ENCODE results near the gene GALNT18.

Gene GALNT18

GRCh38 chr11:11504071-11504470 lies 117.7 kb downstream of the GALNT18 start:
- Histone ChIP-seq H2AFZ (ENCODE audit: low read depth, low read length) (no peak overlapping the region), H3K9me3 (ENCODE audit: low read length) (no peaks in the 10 kb centered on the region), H3K36me3 (ENCODE audit: insufficient read depth, low read length) (no peaks in the 10 kb centered on the region), H3K27me3 (ENCODE audit: insufficient read depth, low read length) (no peaks in the 10 kb centered on the region), H3K4me1 (ENCODE audit: insufficient read depth, low read length) (no peaks in the 10 kb centered on the region), H3K4me3 (ENCODE audit: low read length) (no peak overlapping the region)

GRCh38 chr11:11502263-11502861 lies 119.4 kb downstream of the GALNT18 start:
- no peaks in the 10 kb centered on the region for H3K36me3 ChIP-seq (ENCODE audit: insufficient read depth, low read length)
- no peaks in the 10 kb centered on the region for H3K4me1 ChIP-seq (ENCODE audit: insufficient read depth, low read length)
- H3K9me3 ChIP-seq (ENCODE audit: low read length), result no peaks in the 10 kb centered on the region
- H2AFZ ChIP-seq (ENCODE audit: low read depth, low read length), result no peak overlapping the region
- no peaks in the 10 kb centered on the region for H3K27me3 ChIP-seq (ENCODE audit: insufficient read depth, low read length)
- H3K4me3 ChIP-seq (ENCODE audit: low read length), result no peak overlapping the region

- Histone ChIP-seq H3K9me3 (ENCODE audit: low read length) (no peaks in the 10 kb centered on the region), H3K4me1 (ENCODE audit: insufficient read depth, low read length) (no peaks in the 10 kb centered on the region), H2AFZ (ENCODE audit: low read depth, low read length) (no peak overlapping the region), H3K4me3 (ENCODE audit: low read length) (no peak overlapping the region), H3K36me3 (ENCODE audit: insufficient read depth, low read length) (no peaks in the 10 kb centered on the region), H3K27me3 (ENCODE audit: insufficient read depth, low read length) (no peaks in the 10 kb centered on the region)
Observed at GRCh38 chr11:11501546-11502262, 120.1 kb downstream of the GALNT18 start.

- Histone ChIP-seq H3K9me3 (ENCODE audit: low read length) (no peaks in the 10 kb centered on the region), H3K36me3 (ENCODE audit: insufficient read depth, low read length) (no peaks in the 10 kb centered on the region), H3K27me3 (ENCODE audit: insufficient read depth, low read length) (no peaks in the 10 kb centered on the region)
Observed at GRCh38 chr11:11500744-11501487, 120.9 kb downstream of the GALNT18 start.

GRCh38 chr11:11499300-11499699 lies 122.5 kb downstream of the GALNT18 start:
- Histone ChIP-seq H3K4me3 (ENCODE audit: low read length) (no peak overlapping the region), H3K36me3 (ENCODE audit: insufficient read depth, low read length) (no peaks in the 10 kb centered on the region), H3K27me3 (ENCODE audit: insufficient read depth, low read length) (no peaks in the 10 kb centered on the region), H3K4me1 (ENCODE audit: insufficient read depth, low read length) (no peaks in the 10 kb centered on the region), H3K9me3 (ENCODE audit: low read length) (no peaks in the 10 kb centered on the region), H2AFZ (ENCODE audit: low read depth, low read length) (no peak overlapping the region)

More at GRCh38 chr11:11500744-11501487, 120.9 kb downstream of the GALNT18 start:
- no peak overlapping the region for H2AFZ ChIP-seq (ENCODE audit: low read depth, low read length)
- H3K4me3 ChIP-seq (ENCODE audit: low read length), result no peak overlapping the region
- no peaks in the 10 kb centered on the region for H3K4me1 ChIP-seq (ENCODE audit: insufficient read depth, low read length)

- Histone ChIP-seq H2AFZ (ENCODE audit: low read depth, low read length) (no peak overlapping the region), H3K27me3 (ENCODE audit: insufficient read depth, low read length) (no peaks in the 10 kb centered on the region), H3K4me1 (ENCODE audit: insufficient read depth, low read length) (no peaks in the 10 kb centered on the region), H3K4me3 (ENCODE audit: low read length) (no peak overlapping the region), H3K9me3 (ENCODE audit: low read length) (no peaks in the 10 kb centered on the region), H3K36me3 (ENCODE audit: insufficient read depth, low read length) (no peaks in the 10 kb centered on the region)
Observed at GRCh38 chr11:11498195-11498594, 123.6 kb downstream of the GALNT18 start.

- Histone ChIP-seq H3K9me3 (ENCODE audit: low read length) (no peaks in the 10 kb centered on the region), H3K36me3 (ENCODE audit: insufficient read depth, low read length) (no peaks in the 10 kb centered on the region), H2AFZ (ENCODE audit: low read depth, low read length) (no peak overlapping the region), H3K4me3 (ENCODE audit: low read length) (no peak overlapping the region), H3K27me3 (ENCODE audit: insufficient read depth, low read length) (no peaks in the 10 kb centered on the region), H3K4me1 (ENCODE audit: insufficient read depth, low read length) (no peaks in the 10 kb centered on the region)
Observed at GRCh38 chr11:11496879-11497278, 124.9 kb downstream of the GALNT18 start.

GRCh38 chr11:11494348-11494747 lies 127.5 kb downstream of the GALNT18 start:
- H2AFZ ChIP-seq (ENCODE audit: low read depth, low read length), result no peak overlapping the region
- no peaks in the 10 kb centered on the region for H3K27me3 ChIP-seq (ENCODE audit: insufficient read depth, low read length)
- H3K9me3 ChIP-seq (ENCODE audit: low read length), result no peaks in the 10 kb centered on the region
- no peaks in the 10 kb centered on the region for H3K4me1 ChIP-seq (ENCODE audit: insufficient read depth, low read length)
- no peak overlapping the region for H3K4me3 ChIP-seq (ENCODE audit: low read length)
- H3K36me3 ChIP-seq (ENCODE audit: insufficient read depth, low read length), result no peaks in the 10 kb centered on the region

GRCh38 chr11:11493698-11494097 lies 128.1 kb downstream of the GALNT18 start:
- H3K36me3 ChIP-seq (ENCODE audit: insufficient read depth, low read length), result no peaks in the 10 kb centered on the region
- no peaks in the 10 kb centered on the region for H3K9me3 ChIP-seq (ENCODE audit: low read length)
- H3K27me3 ChIP-seq (ENCODE audit: insufficient read depth, low read length), result no peaks in the 10 kb centered on the region
- H3K4me1 ChIP-seq (ENCODE audit: insufficient read depth, low read length), result no peaks in the 10 kb centered on the region
- H2AFZ ChIP-seq (ENCODE audit: low read depth, low read length), result no peak overlapping the region
- no peak overlapping the region for H3K4me3 ChIP-seq (ENCODE audit: low read length)

GRCh38 chr11:11491589-11491988 lies 130.2 kb downstream of the GALNT18 start:
- Histone ChIP-seq H3K36me3 (ENCODE audit: insufficient read depth, low read length) (no peaks in the 10 kb centered on the region), H3K4me1 (ENCODE audit: insufficient read depth, low read length) (no peaks in the 10 kb centered on the region)

GRCh38 chr11:11491014-11491413 lies 130.8 kb downstream of the GALNT18 start:
- Histone ChIP-seq H3K4me1 (ENCODE audit: insufficient read depth, low read length) (no peaks in the 10 kb centered on the region), H3K27me3 (ENCODE audit: insufficient read depth, low read length) (no peaks in the 10 kb centered on the region), H2AFZ (ENCODE audit: low read depth, low read length) (no peak overlapping the region), H3K36me3 (ENCODE audit: insufficient read depth, low read length) (no peaks in the 10 kb centered on the region), H3K4me3 (ENCODE audit: low read length) (no peak overlapping the region), H3K9me3 (ENCODE audit: low read length) (no peaks in the 10 kb centered on the region)

More at GRCh38 chr11:11491589-11491988, 130.2 kb downstream of the GALNT18 start:
- Histone ChIP-seq H2AFZ (ENCODE audit: low read depth, low read length) (no peak overlapping the region), H3K9me3 (ENCODE audit: low read length) (no peaks in the 10 kb centered on the region), H3K27me3 (ENCODE audit: insufficient read depth, low read length) (no peaks in the 10 kb centered on the region), H3K4me3 (ENCODE audit: low read length) (no peak overlapping the region)

- Histone ChIP-seq H3K27me3 (ENCODE audit: insufficient read depth, low read length) (no peaks in the 10 kb centered on the region), H3K4me3 (ENCODE audit: low read length) (no peak overlapping the region), H2AFZ (ENCODE audit: low read depth, low read length) (no peak overlapping the region), H3K36me3 (ENCODE audit: insufficient read depth, low read length) (no peaks in the 10 kb centered on the region), H3K9me3 (ENCODE audit: low read length) (no peaks in the 10 kb centered on the region), H3K4me1 (ENCODE audit: insufficient read depth, low read length) (no peaks in the 10 kb centered on the region)
Observed at GRCh38 chr11:11486423-11486822, 135.4 kb downstream of the GALNT18 start.

- no peak overlapping the region for H2AFZ ChIP-seq (ENCODE audit: low read depth, low read length)
- no peak overlapping the region for H3K4me3 ChIP-seq (ENCODE audit: low read length)
- no peaks in the 10 kb centered on the region for H3K27me3 ChIP-seq (ENCODE audit: insufficient read depth, low read length)
- no peaks in the 10 kb centered on the region for H3K9me3 ChIP-seq (ENCODE audit: low read length)
- no peaks in the 10 kb centered on the region for H3K4me1 ChIP-seq (ENCODE audit: insufficient read depth, low read length)
- H3K36me3 ChIP-seq (ENCODE audit: insufficient read depth, low read length), result no peaks in the 10 kb centered on the region
Observed at GRCh38 chr11:11486002-11486401, 135.8 kb downstream of the GALNT18 start.

Data from neuron (in vitro differentiated cells).